SU-DHL-6 (cell line): Measurements from ENCODE around the gene CARD19.

Experiments used
- H2AFZ ChIP-seq: fragments of 200-600 bp; sonication (generic); 2 replicates; pipeline ENCODE4 v1.6.1; 2014; ENCODE audit warnings: low read depth, mild to moderate bottlenecking, moderate library complexity, mixed read lengths, antibody characterized with exemption, low read length; ENCODE audit not compliant: severe bottlenecking
- H3F3A ChIP-seq: fragments of 200-600 bp; shearing (Covaris generic); 2 replicates; pipeline ENCODE4 v1.6.0; 2016; ENCODE audit warnings: antibody characterized with exemption, mild to moderate bottlenecking; ENCODE audit not compliant: insufficient read depth
- H3K27ac ChIP-seq: fragments of 200-600 bp; sonication (generic); 2 replicates; pipeline ENCODE4 v1.5.1; 2016; ENCODE audit warnings: low read depth, mild to moderate bottlenecking, low read length, moderate library complexity, mixed read lengths
- H3K27me3 ChIP-seq: fragments of 200-600 bp; sonication (generic), shearing (Covaris generic); 2 replicates; pipeline ENCODE4 v1.6.0; 2014; ENCODE audit warnings: mild to moderate bottlenecking, low read length
- H3K36me3 ChIP-seq: fragments of 200-600 bp; sonication (generic); 2 replicates; pipeline ENCODE4 v1.6.1; 2014; ENCODE audit warnings: mild to moderate bottlenecking, low read length, mixed read lengths
- H3K4me2 ChIP-seq: fragments of 300-600, 200-600 bp; shearing (Covaris generic), sonication (generic); 2 replicates; pipeline ENCODE4 v1.6.0; 2014; ENCODE audit warnings: low read length, low read depth, mild to moderate bottlenecking; ENCODE audit not compliant: poor library complexity, severe bottlenecking
- H3K4me3 ChIP-seq: fragments of 200-600 bp; sonication (generic); 2 replicates; pipeline ENCODE4 v1.5.1; 2014; ENCODE audit warnings: antibody characterized with exemption, low read length, mild to moderate bottlenecking, mixed read lengths; ENCODE audit not compliant: insufficient read depth, poor library complexity, severe bottlenecking
- H3K79me2 ChIP-seq: fragments of 200-600 bp; sonication (generic); 2 replicates; pipeline ENCODE4 v1.6.1; 2014; ENCODE audit warnings: mild to moderate bottlenecking, low read length, moderate library complexity; ENCODE audit not compliant: insufficient read depth
- H3K9ac ChIP-seq: fragments of 200-600 bp; sonication (generic); 2 replicates; pipeline ENCODE4 v1.7.0; 2014; ENCODE audit warnings: mild to moderate bottlenecking, low read length
- H3K9me2 ChIP-seq: fragments of 200-600 bp; sonication (generic); replicated peaks from 2 replicates; pipeline ENCODE4 v1.6.1; 2014; ENCODE audit warnings: low read length; ENCODE audit not compliant: insufficient read depth
- H3K9me3 ChIP-seq: fragments of 200-600 bp; sonication (generic); 2 replicates; pipeline ENCODE4 v1.6.1; 2014; ENCODE audit warnings: low read length, mixed read lengths; ENCODE audit not compliant: insufficient read depth
- H4K20me1 ChIP-seq: fragments of 200-600 bp; sonication (generic); 2 replicates; pipeline ENCODE4 v1.6.1; 2014; ENCODE audit warnings: low read depth, mild to moderate bottlenecking, antibody characterized with exemption, low read length, moderate library complexity, mixed read lengths
- EZH2phosphoT487 ChIP-seq: fragments of 200-600 bp; sonication (generic), shearing (Covaris generic); conservative IDR thresholded peaks from 2 replicates; pipeline ENCODE4 v1.6.1; 2018; ENCODE audit warnings: mild to moderate bottlenecking, antibody characterized with exemption, low read length, moderate library complexity, mixed read lengths
- TF ChIP-seq, protein P1 (sequence below): fragments of 200-600 bp; sonication (generic); IDR thresholded peaks from one replicate; pipeline ENCODE4 v1.5.1; 2017; ENCODE audit warnings: antibody characterized with exemption, mild to moderate bottlenecking, low read length, moderate library complexity; ENCODE audit not compliant: insufficient read depth, poor library complexity, severe bottlenecking

CARD19 gene

GRCh38 chr9:93083592-93084470, 12.2 kb upstream of the CARD19 start:
- Histone ChIP-seq H3K9me3 (no peaks in the 10 kb centered on the region), H2AFZ (no peak overlapping the region), H3K36me3 (no peaks in the 10 kb centered on the region), H3K4me2 (no peak overlapping the region), H3K27me3 (no peaks in the 10 kb centered on the region), H3K9ac (no peak overlapping the region), H3K79me2 (no peaks in the 10 kb centered on the region), H3K27ac (no peak overlapping the region), H3F3A (no peaks in the 10 kb centered on the region), H3K4me3 (no peak overlapping the region), H4K20me1 (no peaks in the 10 kb centered on the region), H3K9me2 (no peaks in the 10 kb centered on the region)
- TF ChIP-seq EZH2phosphoT487 = no peak
- TF ChIP-seq, protein P1, sequence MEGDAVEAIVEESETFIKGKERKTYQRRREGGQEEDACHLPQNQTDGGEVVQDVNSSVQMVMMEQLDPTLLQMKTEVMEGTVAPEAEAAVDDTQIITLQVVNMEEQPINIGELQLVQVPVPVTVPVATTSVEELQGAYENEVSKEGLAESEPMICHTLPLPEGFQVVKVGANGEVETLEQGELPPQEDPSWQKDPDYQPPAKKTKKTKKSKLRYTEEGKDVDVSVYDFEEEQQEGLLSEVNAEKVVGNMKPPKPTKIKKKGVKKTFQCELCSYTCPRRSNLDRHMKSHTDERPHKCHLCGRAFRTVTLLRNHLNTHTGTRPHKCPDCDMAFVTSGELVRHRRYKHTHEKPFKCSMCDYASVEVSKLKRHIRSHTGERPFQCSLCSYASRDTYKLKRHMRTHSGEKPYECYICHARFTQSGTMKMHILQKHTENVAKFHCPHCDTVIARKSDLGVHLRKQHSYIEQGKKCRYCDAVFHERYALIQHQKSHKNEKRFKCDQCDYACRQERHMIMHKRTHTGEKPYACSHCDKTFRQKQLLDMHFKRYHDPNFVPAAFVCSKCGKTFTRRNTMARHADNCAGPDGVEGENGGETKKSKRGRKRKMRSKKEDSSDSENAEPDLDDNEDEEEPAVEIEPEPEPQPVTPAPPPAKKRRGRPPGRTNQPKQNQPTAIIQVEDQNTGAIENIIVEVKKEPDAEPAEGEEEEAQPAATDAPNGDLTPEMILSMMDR = no peak

GRCh38 chr9:93084471-93084881, 11.5 kb upstream of the CARD19 start:
- H3F3A ChIP-seq = no peaks in the 10 kb centered on the region

GRCh38 chr9:93085676-93086075, 10.3 kb upstream of the CARD19 start:
- no peaks in the 10 kb centered on the region for H4K20me1 ChIP-seq
- no peaks in the 10 kb centered on the region for H3K9me2 ChIP-seq
- H3K9ac ChIP-seq = no peak overlapping the region
- no peaks in the 10 kb centered on the region for H3K79me2 ChIP-seq
- no peaks in the 10 kb centered on the region for H3K9me3 ChIP-seq
- H2AFZ ChIP-seq = no peak overlapping the region
- TF ChIP-seq, protein P1 = no peak
- no peak for TF ChIP-seq EZH2phosphoT487
- no peak overlapping the region for H3K4me3 ChIP-seq
- no peak overlapping the region for H3K27ac ChIP-seq
- no peaks in the 10 kb centered on the region for H3K27me3 ChIP-seq
- H3F3A ChIP-seq = no peaks in the 10 kb centered on the region
- H3K4me2 ChIP-seq = no peak overlapping the region
- H3K36me3 ChIP-seq = no peaks in the 10 kb centered on the region

More at GRCh38 chr9:93084471-93084881, 11.5 kb upstream of the CARD19 start:
- H2AFZ ChIP-seq = no peak overlapping the region
- no peak overlapping the region for H3K9ac ChIP-seq
- no peaks in the 10 kb centered on the region for H3K9me3 ChIP-seq
- no peak overlapping the region for H3K4me2 ChIP-seq
- H3K4me3 ChIP-seq = no peak overlapping the region
- H3K79me2 ChIP-seq = no peaks in the 10 kb centered on the region
- H3K27ac ChIP-seq = no peak overlapping the region
- no peak for TF ChIP-seq EZH2phosphoT487
- TF ChIP-seq, protein P1 = no peak
- H3K9me2 ChIP-seq = no peaks in the 10 kb centered on the region
- no peaks in the 10 kb centered on the region for H3K36me3 ChIP-seq
- H3K27me3 ChIP-seq = no peaks in the 10 kb centered on the region
- H4K20me1 ChIP-seq = no peaks in the 10 kb centered on the region
